ENCODE data around the gene SPATA13.
"Not testable (repeated sequence)": the region's sequence is repeated elsewhere in the genome, so short reads cannot be mapped to it uniquely, and the experiment has no call there.

The SPATA13 gene

GRCh38 chr13:24160458-24161009 lies at the start of gene SPATA13:
SPATA13 (plus strand) TSS chr13:24160720; CDS start chr13:24222930, 62,210 bp downstream.
- DNase-seq: peak; percentile 88

DNA sequence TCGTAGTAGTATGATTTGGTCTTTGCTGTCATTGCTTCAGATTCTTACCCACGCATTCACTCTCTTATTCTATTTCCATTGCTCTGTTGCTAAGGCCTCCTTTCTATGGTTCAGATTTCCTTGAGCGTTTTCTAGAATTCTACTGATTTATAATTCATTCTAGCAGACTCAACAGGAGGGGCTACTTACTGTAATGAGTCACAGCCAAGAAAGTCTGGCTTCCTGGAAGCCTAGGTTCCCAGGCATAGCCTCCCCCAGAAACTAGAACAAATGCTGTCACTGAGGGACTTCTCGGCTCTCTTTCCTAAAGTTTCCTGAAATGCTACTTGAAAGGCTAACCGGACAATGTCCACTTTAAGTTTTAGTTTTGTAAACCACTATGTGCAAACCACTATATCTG lies 47.7 kb upstream of the SPATA13 start:
- DNase-seq: no peak

- no peak for DNase-seq
Measured at GRCh38 chr13:24115671-24116070, 44.8 kb upstream of the SPATA13 start.

GRCh38 chr13:24116131-24116530 lies 44.4 kb upstream of the SPATA13 start:
- DNase-seq: no peak

GRCh38 chr13:24118576-24118975 lies 41.9 kb upstream of the SPATA13 start:
- no peak for DNase-seq

DNA sequence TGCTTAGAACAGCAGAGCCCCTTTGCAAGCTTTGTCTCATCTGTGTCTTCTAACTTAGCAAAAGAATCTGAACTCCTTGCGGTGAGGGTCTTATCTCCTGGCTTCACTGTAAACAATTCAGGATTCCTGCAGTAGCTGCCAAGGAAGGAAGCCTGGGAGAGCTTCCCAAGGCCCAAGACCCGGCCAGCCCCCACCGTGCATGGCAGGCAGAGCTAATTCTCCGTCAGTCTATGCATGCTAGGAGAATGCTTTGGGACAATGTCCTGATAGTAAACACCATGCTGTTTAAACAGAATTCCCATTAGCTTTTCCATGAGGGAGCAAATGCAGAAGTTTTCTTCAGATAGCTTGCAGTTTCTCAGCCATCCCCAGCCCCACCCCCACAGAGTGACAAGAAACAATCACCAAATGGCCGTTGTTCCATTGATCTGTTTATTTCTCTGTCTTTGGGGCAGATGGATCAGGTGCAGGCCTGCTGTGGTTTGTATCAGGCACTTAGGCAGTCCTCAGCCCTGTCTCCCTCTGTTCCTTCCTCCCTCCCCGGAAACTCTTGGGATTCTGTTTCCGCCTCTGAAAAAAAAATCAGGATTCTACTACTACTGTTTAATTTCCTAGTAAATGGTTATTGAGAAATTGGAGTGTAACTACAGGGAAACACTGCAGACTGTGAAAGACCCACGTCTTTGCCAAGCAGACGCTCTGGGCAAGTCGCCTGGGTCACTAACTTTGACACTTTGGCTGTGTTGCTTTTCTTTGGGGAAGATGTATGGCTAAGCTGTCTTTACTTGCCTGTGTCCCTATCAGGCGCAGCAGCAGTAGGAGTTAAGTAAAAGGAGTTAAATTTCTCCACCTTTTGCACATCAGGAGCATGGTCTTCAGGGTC lies 40.7 kb upstream of the SPATA13 start:
- no peak for DNase-seq

GRCh38 chr13:24122045-24122444 lies 38.5 kb upstream of the SPATA13 start:
- not testable (repeated sequence) for DNase-seq

DNA sequence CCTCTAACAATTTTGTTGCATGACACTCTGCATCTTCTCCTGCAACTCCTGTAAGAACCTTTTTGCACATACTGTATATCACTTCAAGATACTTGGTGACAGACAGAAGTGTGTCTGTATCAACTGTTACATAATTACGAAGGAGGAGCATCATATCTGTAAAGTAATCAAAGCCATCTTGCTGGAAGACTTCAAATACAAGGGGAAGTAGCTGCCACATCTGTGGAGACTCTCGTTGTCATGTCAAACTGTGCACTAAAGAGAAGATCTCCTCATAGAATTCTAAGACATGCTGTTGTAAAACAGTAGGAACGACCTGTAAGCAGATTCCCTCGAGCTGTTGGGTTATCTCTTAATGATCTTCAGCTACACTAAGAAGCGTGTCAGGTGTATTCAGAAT lies 38.0 kb upstream of the SPATA13 start:
- no peak for DNase-seq

DNA sequence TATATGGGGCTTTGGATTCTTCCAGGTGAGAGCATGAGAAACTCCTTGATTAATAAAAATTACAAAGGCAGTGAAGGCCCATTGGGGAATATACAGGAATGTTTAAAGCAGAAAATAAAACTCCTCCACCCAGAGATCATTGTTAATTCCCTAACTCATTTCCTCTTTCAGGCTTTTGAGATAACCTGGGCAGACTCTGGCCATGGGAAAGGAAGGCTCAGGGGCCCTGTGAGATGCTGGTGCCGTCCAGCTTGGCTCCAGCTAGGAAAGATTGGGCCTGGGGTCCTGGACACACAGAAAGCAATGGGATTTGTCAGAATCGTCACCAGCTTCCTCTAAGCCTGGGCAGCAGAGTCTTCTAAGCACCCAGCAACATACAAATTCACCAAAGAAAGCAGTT lies 36.8 kb upstream of the SPATA13 start:
- DNase-seq: no peak

- no peak for DNase-seq
Measured at GRCh38 chr13:24124789-24125476, 35.6 kb upstream of the SPATA13 start.

GRCh38 chr13:24127116-24127631 lies 33.3 kb upstream of the SPATA13 start:
- DNase-seq: peak; percentile 46

DNA sequence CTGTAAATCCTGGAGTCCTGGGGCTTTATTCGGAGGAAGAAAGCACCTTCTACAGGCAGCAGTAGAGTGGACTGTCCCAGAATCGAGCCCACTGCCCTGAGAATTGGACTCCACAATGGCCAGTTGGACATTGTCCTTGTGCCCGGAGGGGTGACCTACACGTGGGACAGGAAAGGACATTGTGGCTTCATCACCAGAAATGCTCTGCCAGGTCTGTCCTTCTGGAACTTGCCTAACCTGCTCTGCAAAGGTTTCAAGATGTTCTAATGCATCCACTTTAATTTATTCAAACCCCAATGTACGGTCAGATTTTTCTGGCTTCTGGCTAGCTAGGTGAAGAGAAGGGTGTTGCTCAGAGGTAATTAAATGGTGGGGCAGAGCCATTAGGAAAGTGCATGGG lies 32.4 kb upstream of the SPATA13 start:
- DNase-seq: no peak

GRCh38 chr13:24128962-24129361 lies 31.6 kb upstream of the SPATA13 start:
- no peak for DNase-seq

DNA sequence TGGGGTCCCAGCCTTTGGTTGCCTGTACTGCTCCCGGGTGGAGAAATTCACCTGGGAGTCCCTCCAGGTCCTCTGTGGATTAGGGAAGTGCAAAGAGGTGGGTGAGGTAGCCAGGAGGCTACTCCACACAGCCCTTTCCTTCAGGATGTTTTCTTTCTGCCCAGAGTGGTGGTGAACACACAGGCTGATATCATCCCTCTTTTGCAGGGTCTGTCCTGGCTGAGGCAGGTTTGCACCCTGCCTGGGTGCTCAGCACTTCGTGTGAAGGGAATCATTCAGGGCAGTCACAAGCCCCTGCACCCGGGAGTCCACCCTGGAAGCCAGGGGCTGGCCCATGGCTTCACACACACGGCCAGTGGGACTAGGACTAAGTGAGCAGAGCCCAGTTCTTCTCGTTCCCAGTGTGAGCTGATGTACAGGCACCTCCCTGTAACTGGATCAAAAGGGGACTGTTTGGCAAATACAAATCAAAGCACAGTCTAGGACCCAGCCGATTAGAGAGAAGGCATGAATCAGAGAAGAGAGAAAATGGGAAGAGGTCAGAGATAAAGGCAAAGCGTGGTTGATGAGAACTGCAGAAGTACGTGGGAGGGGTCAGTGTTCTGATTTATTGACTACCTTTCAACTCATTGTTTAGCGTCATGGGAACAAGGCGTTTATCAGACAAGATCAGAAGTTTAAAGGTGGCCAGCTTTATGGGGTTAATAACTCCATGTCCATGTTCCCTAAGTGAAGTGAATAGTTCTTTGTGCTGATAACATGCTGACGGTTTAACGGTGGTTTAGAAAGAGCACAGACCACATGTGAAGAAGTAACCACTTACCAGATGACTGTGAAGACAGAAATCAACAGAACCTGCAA lies 30.4 kb upstream of the SPATA13 start:
- no peak for DNase-seq

DNA sequence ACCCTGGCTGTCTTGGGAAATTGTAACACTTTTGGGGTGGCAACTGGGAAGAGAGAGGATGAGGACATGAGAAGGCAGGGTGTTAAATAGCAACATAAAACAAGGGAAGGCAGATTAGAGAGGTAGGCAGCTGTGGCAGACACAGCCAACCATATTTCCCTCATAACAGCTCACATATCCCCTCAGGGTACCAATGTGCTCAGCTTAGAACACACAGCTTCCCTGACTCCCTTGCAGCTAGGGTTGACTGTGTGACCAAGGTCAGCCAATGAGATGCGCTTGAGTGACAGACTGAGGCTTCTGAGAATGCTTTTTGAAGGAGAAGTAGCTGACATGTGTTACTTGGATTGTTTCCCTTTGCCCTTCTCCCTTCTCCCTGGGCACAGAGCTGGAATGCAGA lies 28.8 kb upstream of the SPATA13 start:
- DNase-seq: no peak

DNA sequence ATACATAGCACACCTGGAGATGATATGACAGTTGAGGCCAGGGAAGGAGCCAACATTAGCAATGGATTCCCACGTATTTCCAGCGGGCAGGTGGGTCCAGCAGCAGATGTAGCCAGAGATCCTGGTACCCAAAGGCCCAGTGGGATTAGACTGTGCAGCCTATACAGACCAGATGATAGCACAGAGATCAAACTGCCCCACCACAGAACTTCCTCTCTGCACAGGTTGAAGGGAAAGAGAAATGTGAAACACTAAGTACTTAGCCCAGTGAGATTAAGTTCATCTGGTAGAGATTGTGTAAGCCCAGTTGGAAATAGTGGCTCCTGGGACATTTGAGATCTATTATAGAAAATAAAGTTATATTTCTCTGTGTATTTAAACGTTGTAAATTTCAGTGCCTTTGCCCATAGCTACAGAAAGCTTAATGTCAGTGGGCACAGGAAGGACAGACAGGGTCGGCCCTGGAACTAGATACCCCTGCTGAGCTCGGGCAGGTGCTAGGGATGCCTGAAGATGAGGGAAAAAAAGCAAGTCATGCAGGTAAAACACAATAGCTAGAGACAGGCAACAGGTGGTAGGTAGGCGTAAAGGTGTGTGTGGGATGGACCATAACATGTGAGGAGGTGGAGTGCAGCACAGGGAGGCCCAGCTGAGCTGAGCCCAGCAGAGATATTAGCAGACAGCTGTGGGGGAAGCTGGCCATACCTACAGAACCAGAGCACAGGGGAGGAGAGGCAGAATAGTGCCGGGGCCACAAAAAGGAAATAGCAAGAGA lies 27.3 kb upstream of the SPATA13 start:
- DNase-seq: no peak

DNA sequence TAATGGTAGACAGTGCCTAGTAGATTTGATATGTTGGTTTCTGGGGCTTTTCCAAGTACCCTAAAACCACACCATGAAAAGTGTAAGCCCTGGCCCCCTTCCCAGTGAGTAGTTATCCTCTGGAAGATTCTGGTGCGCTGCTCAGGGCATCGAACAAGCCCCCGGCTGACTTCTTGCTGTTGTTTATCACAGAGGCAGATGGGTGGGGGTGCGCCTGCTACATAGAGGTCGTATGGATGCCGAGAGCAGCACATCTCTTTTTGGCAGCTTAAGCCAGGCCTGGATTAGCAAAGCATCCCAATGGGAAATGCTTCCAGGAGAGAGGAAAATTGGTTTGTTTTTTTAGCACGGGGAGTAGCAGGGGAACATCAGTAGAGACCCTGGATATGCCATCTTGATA lies 26.3 kb upstream of the SPATA13 start:
- DNase-seq: no peak

- DNase-seq: no peak
Measured at GRCh38 chr13:24134757-24135156, 25.8 kb upstream of the SPATA13 start.

- DNase-seq: no peak
Measured at GRCh38 chr13:24135674-24136300, 24.7 kb upstream of the SPATA13 start.

- no peak for DNase-seq
Measured at GRCh38 chr13:24138911-24139310, 21.6 kb upstream of the SPATA13 start.

GRCh38 chr13:24141333-24141910 lies 19.1 kb upstream of the SPATA13 start:
- DNase-seq: no peak

All from stimulated activated CD4-positive, alpha-beta T cell treated with anti-CD3 and anti-CD28 coated beads, Interleukin-1b, Interleukin-23, amount 100 ng/mL, for 48 hours (primary cell).